Calu3 (cell line): ENCODE results near the gene FUT2. TPM values are rescaled to one million over a fixed set of nuclear protein-coding genes. Genes with fewer than 3 reads are reported as not detected.
A peak's percentile ranks its signal among the peaks of the same experiment; 100 is the strongest.

ENCODE experiments used
- BruUV-seq: library from RNA; stranded (reverse); fragments of 400-500 nt; replicated peaks from 2 replicates; lab custom pipeline; 2021; lab: Mats Ljungman, UMichigan
- CTCF ChIA-PET: fragments of 300-600 bp; sonication (Branson Sonifier 250); formaldehyde crosslinking; loops from one replicate; lab custom pipeline; 2022; ENCODE audit warnings: antibody characterized with exemption; lab: Charles Lee
- DNase-seq: peaks from one replicate; pipeline ENCODE4 v3.0.0; 2022
- H3K27ac Mint-ChIP-seq: one replicate; pipeline ENCODE4 v1.8.0; 2022; ENCODE audit warnings: mixed read lengths; ENCODE audit not compliant: unreplicated experiment
- H3K27me3 Mint-ChIP-seq: one replicate; pipeline ENCODE4 v1.8.0; 2022; ENCODE audit warnings: mixed read lengths; ENCODE audit not compliant: unreplicated experiment
- H3K36me3 Mint-ChIP-seq: one replicate; pipeline ENCODE4 v1.8.0; 2022; ENCODE audit warnings: mild to moderate bottlenecking, moderate library complexity, mixed read lengths; ENCODE audit not compliant: insufficient read depth, unreplicated experiment
- H3K4me1 Mint-ChIP-seq: one replicate; pipeline ENCODE4 v1.8.0; 2022; ENCODE audit warnings: mild to moderate bottlenecking, low read depth, mixed read lengths; ENCODE audit not compliant: unreplicated experiment
- H3K4me3 Mint-ChIP-seq: one replicate; pipeline ENCODE4 v1.8.0; 2022; ENCODE audit warnings: mild to moderate bottlenecking, low read depth, moderate library complexity, mixed read lengths; ENCODE audit not compliant: unreplicated experiment
- H3K9me3 Mint-ChIP-seq: one replicate; pipeline ENCODE4 v1.8.0; 2022; ENCODE audit warnings: low read depth, mixed read lengths; ENCODE audit not compliant: unreplicated experiment
- CTCF ChIP-seq: fragments of 200-600 bp; IDR thresholded peaks from one replicate; pipeline ENCODE4 v1.8.0; 2022; ENCODE audit warnings: antibody characterized with exemption; ENCODE audit not compliant: unreplicated experiment
- intact Hi-C: fragments of 100-400 bp; cut with micrococcal nuclease; formaldehyde crosslinking; loops from one replicate; pipeline ENCODE4 v1.10.0; 2022; ENCODE audit not compliant: unreplicated experiment
- total RNA-seq: library from RNA; stranded (reverse); gene quantifications from 2 replicates; pipeline ENCODE4 v1.2.3, GENCODE V29; 2022

FUT2 gene
- total RNA-seq, 1 experiment from 2014 or later: 10.4 TPM

GRCh38 chr19:48680436-48681126, 15.2 kb upstream of the FUT2 start:
- H3K9me3 Mint-ChIP-seq: no peaks in the 10 kb centered on the region
- DNase-seq: no peak
- no peak overlapping the region for H3K4me3 Mint-ChIP-seq
- TF ChIP-seq CTCF: no peak
- intact Hi-C loops: no loop called here
- no peak overlapping the region for H3K27ac Mint-ChIP-seq
- H3K4me1 Mint-ChIP-seq: peaks cover 31% of the 10 kb centered on the region
- no peaks in the 10 kb centered on the region for H3K36me3 Mint-ChIP-seq
- no peaks in the 10 kb centered on the region for H3K27me3 Mint-ChIP-seq
- CTCF ChIA-PET: interaction anchor here (0.7 kb wide), 1 partner anchor 15 kb away, joined by 3 read pairs; the partner anchor contains the start of gene FUT2
- no TSS peak for BruUV-seq

- no peaks in the 10 kb centered on the region for H3K9me3 Mint-ChIP-seq
- BruUV-seq: no TSS peak
- no peak overlapping the region for H3K4me3 Mint-ChIP-seq
- H3K27me3 Mint-ChIP-seq: no peaks in the 10 kb centered on the region
- no peaks in the 10 kb centered on the region for H3K36me3 Mint-ChIP-seq
- CTCF ChIA-PET: interaction anchor here (0.7 kb wide), 1 partner anchor 15 kb away, joined by 3 read pairs; the partner anchor contains the start of gene FUT2
- TF ChIP-seq CTCF: no peak
- H3K4me1 Mint-ChIP-seq: peaks cover 34% of the 10 kb centered on the region
- intact Hi-C loops: no loop called here
- no peak for DNase-seq
- H3K27ac Mint-ChIP-seq: no peak overlapping the region
Measured at GRCh38 chr19:48681127-48681470, 14.7 kb upstream of the FUT2 start.

DNA sequence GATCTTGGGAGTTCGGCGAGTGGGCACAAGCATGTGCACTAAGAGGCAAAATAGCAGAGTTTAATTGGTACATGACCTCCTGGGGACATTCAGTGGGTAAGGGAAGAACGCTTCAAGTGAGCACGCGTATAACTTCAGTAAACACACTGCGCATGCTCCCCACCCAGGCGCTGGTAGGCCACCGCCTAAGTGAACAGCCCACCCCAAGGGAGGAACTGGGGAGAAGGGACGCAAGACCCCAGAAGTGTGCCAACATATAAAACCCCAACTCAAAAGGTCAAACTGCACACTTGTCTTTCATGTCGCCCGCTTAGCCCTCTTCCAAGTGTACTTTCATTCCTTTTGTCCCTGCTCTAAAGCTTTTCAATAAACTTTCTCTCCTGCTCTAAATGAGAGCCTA, 12.4 kb upstream of the FUT2 start:
- Mint-ChIP-seq H3K9me3 (no peaks in the 10 kb centered on the region), H3K27ac (no peak overlapping the region), H3K36me3 (no peaks in the 10 kb centered on the region), H3K4me3 (no peak overlapping the region), H3K4me1 (peaks cover 15% of the 10 kb centered on the region), H3K27me3 (no peaks in the 10 kb centered on the region)
- DNase-seq: no peak
- TF ChIP-seq CTCF: no peak
- CTCF ChIA-PET: interaction anchor here (3.0 kb wide), 1 partner anchor 12 kb away, joined by 6 read pairs; the partner anchor contains the start of gene FUT2
- no TSS peak for BruUV-seq
- intact Hi-C loops: no loop called here

- CTCF ChIA-PET: interaction anchor here (0.6 to 0.7 kb wide), 2 partner anchors 53 to 255 kb away, joined by 3 to 5 read pairs; no protein-coding TSS in a partner anchor
- peak; percentile 55 for DNase-seq
- H3K27me3 Mint-ChIP-seq: no peaks in the 10 kb centered on the region
- no TSS peak for BruUV-seq
- no peak for TF ChIP-seq CTCF
- H3K4me3 Mint-ChIP-seq: no peak overlapping the region
- intact Hi-C loops: no loop called here
- no peak overlapping the region for H3K27ac Mint-ChIP-seq
- peaks cover 13% of the 10 kb centered on the region for H3K4me1 Mint-ChIP-seq
- no peaks in the 10 kb centered on the region for H3K36me3 Mint-ChIP-seq
- no peaks in the 10 kb centered on the region for H3K9me3 Mint-ChIP-seq
Measured at GRCh38 chr19:48685583-48685982, 10.2 kb upstream of the FUT2 start.
